Activated naive CD8-positive, alpha-beta T cell treated with anti-CD3 and anti-CD28 coated beads, Interleukin-2, amount 10 ng/mL, durations not matched to agents 7 days and 5 days (primary cell): ENCODE data around the gene STBD1. TPM values are rescaled to one million over a fixed set of nuclear protein-coding genes. Genes with fewer than 3 reads are reported as not detected.

Source experiments
- ATAC-seq: fragments of 150-1000 bp; cut with Tn5 transposase; one replicate; pipeline ENCODE4 v1.10.0; 2021; ENCODE audit warnings: low read depth, moderate library complexity
- POLR2A ChIA-PET: fragments of 350-600 bp; sonication (Branson Sonifier 250); formaldehyde crosslinking; loops from one replicate; lab custom pipeline; 2021; ENCODE audit warnings: antibody characterized with exemption; lab: Charles Lee
- DNase-seq: peaks from one replicate; pipeline ENCODE4 v3.0.0; 2021
- H3K27ac Mint-ChIP-seq: one replicate; pipeline ENCODE4 v1.8.0; 2022; ENCODE audit warnings: mild to moderate bottlenecking, mixed read lengths
- H3K27me3 Mint-ChIP-seq: one replicate; pipeline ENCODE4 v1.8.0; 2022; ENCODE audit warnings: mild to moderate bottlenecking, moderate library complexity, mixed read lengths
- H3K36me3 Mint-ChIP-seq: one replicate; pipeline ENCODE4 v1.8.0; 2021; ENCODE audit warnings: mild to moderate bottlenecking, mixed read lengths
- H3K4me1 Mint-ChIP-seq: one replicate; pipeline ENCODE4 v1.8.0; 2021; ENCODE audit warnings: mixed read lengths
- H3K4me3 Mint-ChIP-seq: one replicate; pipeline ENCODE4 v1.8.0; 2022; ENCODE audit warnings: mild to moderate bottlenecking, moderate library complexity, mixed read lengths
- H3K9me3 Mint-ChIP-seq: one replicate; pipeline ENCODE4 v1.8.0; 2021; ENCODE audit warnings: mixed read lengths
- total RNA-seq, 2 experiments: library from RNA; stranded (reverse); gene quantifications; one replicate each; pipeline ENCODE4 v1.2.3, GENCODE V29; 2021

The STBD1 gene
- total RNA-seq, 2 experiments from 2014 or later, result 0.44 to 0.68 TPM

- no peak overlapping the region for H3K27ac Mint-ChIP-seq
- peaks cover 40% of the 10 kb centered on the region for H3K4me1 Mint-ChIP-seq
- peaks cover 4% of the 10 kb centered on the region for H3K36me3 Mint-ChIP-seq
- POLR2A ChIA-PET, result no interaction called here
- peak; percentile 62 for ATAC-seq
- DNase-seq, result no peak
- peaks cover 10% of the 10 kb centered on the region for H3K27me3 Mint-ChIP-seq
- H3K9me3 Mint-ChIP-seq, result peaks cover 9% of the 10 kb centered on the region
- H3K4me3 Mint-ChIP-seq, result no peak overlapping the region
Measured at GRCh38 chr4:76301068-76301774, 5.3 kb upstream of the STBD1 start.

- ATAC-seq, result no peak
- Mint-ChIP-seq H3K27me3 (peaks cover 12% of the 10 kb centered on the region), H3K27ac (no peak overlapping the region), H3K36me3 (peaks cover 4% of the 10 kb centered on the region), H3K4me1 (peaks cover 42% of the 10 kb centered on the region), H3K4me3 (no peak overlapping the region), H3K9me3 (peaks cover 6% of the 10 kb centered on the region)
- POLR2A ChIA-PET, result no interaction called here
- no peak for DNase-seq
Measured at GRCh38 chr4:76301775-76302162, 4.8 kb upstream of the STBD1 start.

- H3K36me3 Mint-ChIP-seq, result peaks cover 4% of the 10 kb centered on the region
- DNase-seq (no peak), ATAC-seq (no peak)
- no peak overlapping the region for H3K27ac Mint-ChIP-seq
- H3K4me1 Mint-ChIP-seq, result peaks cover 43% of the 10 kb centered on the region
- peaks cover 6% of the 10 kb centered on the region for H3K9me3 Mint-ChIP-seq
- no peak overlapping the region for H3K4me3 Mint-ChIP-seq
- POLR2A ChIA-PET, result no interaction called here
- peaks cover 22% of the 10 kb centered on the region for H3K27me3 Mint-ChIP-seq
Measured at GRCh38 chr4:76302826-76303438, 3.6 kb upstream of the STBD1 start.

GRCh38 chr4:76305033-76305687, 1.4 kb upstream of the STBD1 start:
- peaks cover 43% of the 10 kb centered on the region for H3K4me1 Mint-ChIP-seq
- DNase-seq, result peak; percentile 33
- peaks cover 40% of the 10 kb centered on the region for H3K27me3 Mint-ChIP-seq
- H3K9me3 Mint-ChIP-seq, result no peaks in the 10 kb centered on the region
- ATAC-seq, result peak; percentile 52
- H3K36me3 Mint-ChIP-seq, result no peaks in the 10 kb centered on the region
- POLR2A ChIA-PET, result interaction anchor here (0.8 to 1.0 kb wide), 2 partner anchors 92 to 157 kb away, joined by 3 to 4 read pairs; partner anchors contain the start of gene NUP54
- H3K4me3 Mint-ChIP-seq, result peak overlapping the region; percentile 69
- peak overlapping the region; percentile 54 for H3K27ac Mint-ChIP-seq

GRCh38 chr4:76306882-76307659, 538 bp downstream of the STBD1 start:
- ATAC-seq, result no peak
- H3K9me3 Mint-ChIP-seq, result no peaks in the 10 kb centered on the region
- peak; percentile 38 for DNase-seq
- POLR2A ChIA-PET, result no interaction called here
- peaks cover 46% of the 10 kb centered on the region for H3K27me3 Mint-ChIP-seq
- H3K4me3 Mint-ChIP-seq, result peak overlapping the region; percentile 69
- H3K36me3 Mint-ChIP-seq, result peaks cover 2% of the 10 kb centered on the region
- peaks cover 29% of the 10 kb centered on the region for H3K4me1 Mint-ChIP-seq
- H3K27ac Mint-ChIP-seq, result no peak overlapping the region

GRCh38 chr4:76307660-76308014, 1.1 kb downstream of the STBD1 start:
- H3K36me3 Mint-ChIP-seq, result peaks cover 2% of the 10 kb centered on the region
- POLR2A ChIA-PET, result no interaction called here
- peak overlapping the region; percentile 58 for H3K4me3 Mint-ChIP-seq
- peaks cover 44% of the 10 kb centered on the region for H3K27me3 Mint-ChIP-seq
- no peak overlapping the region for H3K27ac Mint-ChIP-seq
- no peak for DNase-seq
- H3K4me1 Mint-ChIP-seq, result peaks cover 25% of the 10 kb centered on the region
- no peak for ATAC-seq
- no peaks in the 10 kb centered on the region for H3K9me3 Mint-ChIP-seq

GRCh38 chr4:76308548-76308947, 2.0 kb downstream of the STBD1 start:
- peaks cover 21% of the 10 kb centered on the region for H3K4me1 Mint-ChIP-seq
- DNase-seq, result no peak
- no peaks in the 10 kb centered on the region for H3K9me3 Mint-ChIP-seq
- peaks cover 38% of the 10 kb centered on the region for H3K27me3 Mint-ChIP-seq
- POLR2A ChIA-PET, result no interaction called here
- ATAC-seq, result no peak
- no peak overlapping the region for H3K27ac Mint-ChIP-seq
- H3K36me3 Mint-ChIP-seq, result peaks cover 2% of the 10 kb centered on the region
- no peak overlapping the region for H3K4me3 Mint-ChIP-seq

GRCh38 chr4:76309939-76310550, 3.5 kb downstream of the STBD1 start:
- no peak overlapping the region for H3K4me3 Mint-ChIP-seq
- peaks cover 36% of the 10 kb centered on the region for H3K27me3 Mint-ChIP-seq
- POLR2A ChIA-PET, result no interaction called here

GRCh38 chr4:76310683-76311082, 4.2 kb downstream of the STBD1 start:
- peaks cover 36% of the 10 kb centered on the region for H3K27me3 Mint-ChIP-seq
- ATAC-seq (no peak), DNase-seq (no peak)
- H3K4me3 Mint-ChIP-seq, result no peak overlapping the region
- peaks cover 7% of the 10 kb centered on the region for H3K9me3 Mint-ChIP-seq
- H3K27ac Mint-ChIP-seq, result no peak overlapping the region
- H3K4me1 Mint-ChIP-seq, result peaks cover 6% of the 10 kb centered on the region
- H3K36me3 Mint-ChIP-seq, result peaks cover 2% of the 10 kb centered on the region
- POLR2A ChIA-PET, result no interaction called here

More at GRCh38 chr4:76309939-76310550, 3.5 kb downstream of the STBD1 start:
- Mint-ChIP-seq H3K27ac (no peak overlapping the region), H3K36me3 (peaks cover 2% of the 10 kb centered on the region), H3K9me3 (peaks cover 3% of the 10 kb centered on the region), H3K4me1 (peaks cover 12% of the 10 kb centered on the region)
- no peak for DNase-seq
- ATAC-seq, result no peak

GRCh38 chr4:76311896-76312331, 5.4 kb downstream of the STBD1 start:
- Mint-ChIP-seq H3K9me3 (peaks cover 13% of the 10 kb centered on the region), H3K4me3 (no peak overlapping the region), H3K36me3 (peaks cover 2% of the 10 kb centered on the region), H3K27ac (no peak overlapping the region), H3K27me3 (peaks cover 41% of the 10 kb centered on the region), H3K4me1 (peaks cover 2% of the 10 kb centered on the region)
- DNase-seq (no peak), ATAC-seq (no peak)
- POLR2A ChIA-PET, result no interaction called here

GRCh38 chr4:76312457-76312856, 5.9 kb downstream of the STBD1 start:
- no peak for DNase-seq
- peaks cover 2% of the 10 kb centered on the region for H3K4me1 Mint-ChIP-seq
- peaks cover 40% of the 10 kb centered on the region for H3K27me3 Mint-ChIP-seq
- peaks cover 2% of the 10 kb centered on the region for H3K36me3 Mint-ChIP-seq
- H3K9me3 Mint-ChIP-seq, result peaks cover 15% of the 10 kb centered on the region
- ATAC-seq, result no peak
- H3K27ac Mint-ChIP-seq, result no peak overlapping the region
- POLR2A ChIA-PET, result no interaction called here
- no peak overlapping the region for H3K4me3 Mint-ChIP-seq

- ATAC-seq (no peak), DNase-seq (no peak)
- Mint-ChIP-seq H3K36me3 (peaks cover 2% of the 10 kb centered on the region), H3K4me1 (peaks cover 2% of the 10 kb centered on the region), H3K27ac (no peak overlapping the region), H3K27me3 (peaks cover 29% of the 10 kb centered on the region), H3K9me3 (peaks cover 15% of the 10 kb centered on the region), H3K4me3 (no peak overlapping the region)
- POLR2A ChIA-PET, result no interaction called here
Measured at GRCh38 chr4:76313547-76313946, 7.0 kb downstream of the STBD1 start.
